ENCODE measurements around the gene WWOX.

DNA sequence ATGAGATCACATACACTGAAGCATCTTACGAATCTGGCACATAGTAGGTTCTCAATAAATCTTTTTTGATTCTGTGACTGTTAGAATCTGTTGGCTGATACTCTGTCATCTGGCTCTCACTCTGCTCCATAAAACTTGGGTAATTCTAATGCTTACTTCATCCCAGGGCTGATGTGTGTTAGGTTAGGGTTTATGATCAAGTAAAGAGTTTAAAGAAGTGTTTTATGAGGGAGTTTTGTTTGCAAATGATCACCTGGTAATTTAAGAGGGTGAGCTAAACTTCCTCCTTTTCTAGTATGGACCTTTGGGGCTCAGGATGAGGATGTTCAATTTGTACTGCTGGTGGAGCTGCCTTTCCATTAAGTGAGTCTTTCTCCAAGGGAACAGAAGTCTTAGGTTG is 364.1 kb downstream of the WWOX start:
- TF ChIP-seq, protein P1, sequence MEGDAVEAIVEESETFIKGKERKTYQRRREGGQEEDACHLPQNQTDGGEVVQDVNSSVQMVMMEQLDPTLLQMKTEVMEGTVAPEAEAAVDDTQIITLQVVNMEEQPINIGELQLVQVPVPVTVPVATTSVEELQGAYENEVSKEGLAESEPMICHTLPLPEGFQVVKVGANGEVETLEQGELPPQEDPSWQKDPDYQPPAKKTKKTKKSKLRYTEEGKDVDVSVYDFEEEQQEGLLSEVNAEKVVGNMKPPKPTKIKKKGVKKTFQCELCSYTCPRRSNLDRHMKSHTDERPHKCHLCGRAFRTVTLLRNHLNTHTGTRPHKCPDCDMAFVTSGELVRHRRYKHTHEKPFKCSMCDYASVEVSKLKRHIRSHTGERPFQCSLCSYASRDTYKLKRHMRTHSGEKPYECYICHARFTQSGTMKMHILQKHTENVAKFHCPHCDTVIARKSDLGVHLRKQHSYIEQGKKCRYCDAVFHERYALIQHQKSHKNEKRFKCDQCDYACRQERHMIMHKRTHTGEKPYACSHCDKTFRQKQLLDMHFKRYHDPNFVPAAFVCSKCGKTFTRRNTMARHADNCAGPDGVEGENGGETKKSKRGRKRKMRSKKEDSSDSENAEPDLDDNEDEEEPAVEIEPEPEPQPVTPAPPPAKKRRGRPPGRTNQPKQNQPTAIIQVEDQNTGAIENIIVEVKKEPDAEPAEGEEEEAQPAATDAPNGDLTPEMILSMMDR (IDR thresholded peaks at IDR 0.05), result no peak
- TF ChIP-seq POLR2A (IDR thresholded peaks at IDR 0.05), result no peak

Data from right lobe of liver (tissue), 4 donors.